ENCODE data around the gene L3MBTL3. TPM values are rescaled to one million over a fixed set of nuclear protein-coding genes. Genes with fewer than 3 reads are reported as not detected.

L3MBTL3 gene
- total and polyA plus RNA-seq, 7 donors = 1.00 to 3.2 (median 2.0) TPM

DNA sequence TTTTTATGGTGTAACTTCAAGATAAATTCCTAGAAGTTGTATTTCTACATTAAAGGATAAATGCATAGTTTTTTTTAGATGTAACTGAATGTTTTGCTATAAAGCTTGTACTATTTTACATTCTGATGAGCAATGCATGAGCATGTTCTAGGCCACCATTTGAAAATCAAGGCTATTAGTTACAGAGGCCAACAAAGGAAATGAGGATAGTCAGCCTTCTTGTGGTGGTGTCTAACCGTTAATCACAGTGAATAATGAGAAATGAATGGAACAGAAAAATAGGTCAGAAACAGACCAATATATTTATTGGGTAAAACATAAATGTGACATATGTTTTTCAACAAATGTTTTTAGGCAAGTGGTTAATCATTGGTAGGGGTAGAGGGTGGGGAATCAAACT, 37.6 kb upstream of the L3MBTL3 start:
- no peak for DNase-seq
- no peaks in the 10 kb centered on the region for H3K36me3 ChIP-seq (ENCODE audit: insufficient read depth in 1 of 2, low read depth in 1 of 2)
- H3K27ac ChIP-seq = no peak overlapping the region
- no peak for ATAC-seq
- peaks cover 6% of the 10 kb centered on the region for H3K9me3 ChIP-seq
- WGBS, 3 donors = 44 to 80% (median 54%) methylated on average over 1 of the region's 1 CpG
- no peak overlapping the region for H3K4me3 ChIP-seq
- intact Hi-C loops (cut with DNase I) = no loop called here
- TF ChIP-seq, protein P1, sequence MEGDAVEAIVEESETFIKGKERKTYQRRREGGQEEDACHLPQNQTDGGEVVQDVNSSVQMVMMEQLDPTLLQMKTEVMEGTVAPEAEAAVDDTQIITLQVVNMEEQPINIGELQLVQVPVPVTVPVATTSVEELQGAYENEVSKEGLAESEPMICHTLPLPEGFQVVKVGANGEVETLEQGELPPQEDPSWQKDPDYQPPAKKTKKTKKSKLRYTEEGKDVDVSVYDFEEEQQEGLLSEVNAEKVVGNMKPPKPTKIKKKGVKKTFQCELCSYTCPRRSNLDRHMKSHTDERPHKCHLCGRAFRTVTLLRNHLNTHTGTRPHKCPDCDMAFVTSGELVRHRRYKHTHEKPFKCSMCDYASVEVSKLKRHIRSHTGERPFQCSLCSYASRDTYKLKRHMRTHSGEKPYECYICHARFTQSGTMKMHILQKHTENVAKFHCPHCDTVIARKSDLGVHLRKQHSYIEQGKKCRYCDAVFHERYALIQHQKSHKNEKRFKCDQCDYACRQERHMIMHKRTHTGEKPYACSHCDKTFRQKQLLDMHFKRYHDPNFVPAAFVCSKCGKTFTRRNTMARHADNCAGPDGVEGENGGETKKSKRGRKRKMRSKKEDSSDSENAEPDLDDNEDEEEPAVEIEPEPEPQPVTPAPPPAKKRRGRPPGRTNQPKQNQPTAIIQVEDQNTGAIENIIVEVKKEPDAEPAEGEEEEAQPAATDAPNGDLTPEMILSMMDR (IDR thresholded peaks at IDR 0.05) = no peak
- H3K4me1 ChIP-seq = no peaks in the 10 kb centered on the region
- no peaks in the 10 kb centered on the region for H3K27me3 ChIP-seq (ENCODE audit: insufficient read depth in 3 of 3, low read length in 2 of 3)

DNA sequence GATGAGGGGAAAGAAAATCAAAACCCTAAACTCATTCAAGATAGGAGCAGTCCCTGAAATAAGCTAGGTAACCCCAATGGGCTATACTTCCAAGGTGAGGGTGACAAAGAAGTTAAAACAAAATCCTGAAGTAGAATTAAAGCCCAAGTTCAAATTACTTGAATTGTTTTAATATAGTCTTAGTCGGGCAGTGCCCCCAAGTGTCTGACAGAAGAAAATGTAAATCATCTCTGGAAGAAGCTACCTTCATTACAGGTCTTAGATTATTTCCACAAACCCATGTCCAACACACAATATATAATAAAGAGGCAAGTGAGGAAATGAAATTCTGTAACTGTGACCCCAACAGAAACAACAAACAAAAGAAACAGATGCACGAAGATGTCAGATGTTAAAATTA, 36.8 kb upstream of the L3MBTL3 start:
- TF ChIP-seq, protein P1 (IDR thresholded peaks at IDR 0.05) = no peak
- H3K9me3 ChIP-seq = peaks cover 6% of the 10 kb centered on the region
- no peaks in the 10 kb centered on the region for H3K36me3 ChIP-seq (ENCODE audit: insufficient read depth in 1 of 2, low read depth in 1 of 2)
- H3K27me3 ChIP-seq (ENCODE audit: insufficient read depth in 3 of 3, low read length in 2 of 3) = no peaks in the 10 kb centered on the region
- WGBS, 3 donors = 62 to 69% (median 64%) methylated on average over 2 of the region's 2 CpGs
- H3K4me3 ChIP-seq = no peak overlapping the region
- no peak overlapping the region for H3K27ac ChIP-seq
- ATAC-seq = no peak
- intact Hi-C loops (cut with DNase I) = no loop called here
- no peaks in the 10 kb centered on the region for H3K4me1 ChIP-seq
- no peak for DNase-seq

DNA sequence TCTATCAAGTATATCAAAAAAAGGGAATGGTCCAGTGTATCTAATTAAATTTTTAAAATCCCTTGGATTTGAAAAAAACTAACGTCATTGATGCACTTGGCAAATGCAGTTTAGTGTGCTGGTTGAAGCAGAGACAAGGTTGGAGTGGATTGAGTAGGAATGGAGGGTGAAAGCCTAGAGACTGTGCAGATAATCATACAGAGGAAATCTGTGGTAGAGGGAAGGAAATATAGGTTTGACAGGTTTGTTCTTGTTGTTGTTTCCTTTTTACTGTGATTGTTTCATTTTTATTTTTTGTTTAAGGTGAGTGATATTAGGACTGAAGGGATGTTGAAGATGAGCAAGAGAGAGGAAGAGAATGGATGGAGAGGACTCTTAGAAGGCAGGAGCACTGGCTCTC, 29.0 kb upstream of the L3MBTL3 start:
- no peak overlapping the region for H3K27ac ChIP-seq
- no peaks in the 10 kb centered on the region for H3K36me3 ChIP-seq (ENCODE audit: insufficient read depth in 1 of 2, low read depth in 1 of 2)
- H3K4me3 ChIP-seq = no peak overlapping the region
- H3K9me3 ChIP-seq = no peaks in the 10 kb centered on the region
- intact Hi-C loops (cut with DNase I) = no loop called here
- no peak for DNase-seq
- H3K4me1 ChIP-seq = no peaks in the 10 kb centered on the region
- no peaks in the 10 kb centered on the region for H3K27me3 ChIP-seq (ENCODE audit: insufficient read depth in 3 of 3, low read length in 2 of 3)
- TF ChIP-seq, protein P1 (IDR thresholded peaks at IDR 0.05) = no peak
- 31 to 57% (median 41%) methylated on average over 1 of the region's 1 CpG for WGBS, 3 donors
- no peak for ATAC-seq

DNA sequence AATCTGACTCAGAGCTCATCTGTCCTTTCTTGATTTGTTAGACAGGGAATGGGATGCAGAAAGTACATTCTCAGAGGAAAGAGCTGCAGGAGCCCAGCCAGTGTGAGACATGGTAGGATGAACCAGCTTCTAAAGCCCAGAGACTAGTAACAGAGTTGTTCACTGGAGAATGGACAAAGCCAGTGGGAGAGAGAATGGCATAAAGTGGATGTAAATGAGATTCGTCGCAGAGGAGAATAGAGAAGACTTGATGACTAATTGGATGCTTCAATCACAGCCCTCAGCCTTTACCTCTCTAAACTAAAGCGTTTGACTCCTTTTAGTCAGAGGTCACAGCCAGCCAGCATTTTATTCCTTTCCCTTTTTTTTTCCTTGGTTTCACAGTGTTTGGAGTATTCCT, 25.5 kb upstream of the L3MBTL3 start:
- Histone ChIP-seq H3K4me3 (no peak overlapping the region), H3K9me3 (no peaks in the 10 kb centered on the region), H3K36me3 (ENCODE audit: insufficient read depth in 1 of 2, low read depth in 1 of 2) (no peaks in the 10 kb centered on the region), H3K4me1 (no peaks in the 10 kb centered on the region), H3K27me3 (ENCODE audit: insufficient read depth in 3 of 3, low read length in 2 of 3) (no peaks in the 10 kb centered on the region), H3K27ac (no peak overlapping the region)
- TF ChIP-seq, protein P1 (IDR thresholded peaks at IDR 0.05) = no peak
- DNase-seq = no peak
- intact Hi-C loops (cut with DNase I) = no loop called here
- ATAC-seq = no peak
- WGBS, 3 donors = 70 to 76% (median 75%) methylated on average over 3 of the region's 3 CpGs

DNA sequence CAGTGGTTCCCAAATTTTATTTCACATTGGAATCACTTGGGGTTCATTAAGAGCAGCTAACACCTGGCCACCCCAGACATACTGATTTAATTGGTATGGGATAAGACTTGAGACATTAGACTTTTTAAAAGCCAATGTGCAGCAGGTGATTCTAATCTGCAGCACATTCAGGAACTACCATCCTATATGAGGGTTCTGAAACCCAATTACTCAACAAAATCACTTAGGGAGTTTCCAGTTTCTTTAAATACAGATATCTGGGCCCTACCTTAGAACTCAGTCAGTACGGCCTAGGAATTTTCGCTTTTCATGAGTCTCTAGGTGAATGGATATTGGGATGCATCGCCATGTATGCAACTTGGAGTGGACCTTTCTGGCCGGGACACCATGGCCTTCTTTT, 24.0 kb upstream of the L3MBTL3 start:
- TF ChIP-seq, protein P1 (IDR thresholded peaks at IDR 0.05) = no peak
- Histone ChIP-seq H3K36me3 (ENCODE audit: insufficient read depth in 1 of 2, low read depth in 1 of 2) (no peaks in the 10 kb centered on the region), H3K4me1 (no peaks in the 10 kb centered on the region), H3K4me3 (no peak overlapping the region), H3K27me3 (ENCODE audit: insufficient read depth in 3 of 3, low read length in 2 of 3) (no peaks in the 10 kb centered on the region), H3K27ac (no peak overlapping the region), H3K9me3 (no peaks in the 10 kb centered on the region)
- DNase-seq (no peak), ATAC-seq (no peak)
- 93 to 95% (median 94%) methylated on average over 4 of the region's 4 CpGs for WGBS, 3 donors
- intact Hi-C loops (cut with DNase I) = no loop called here

Measured in psoas muscle (tissue), 8 donors.